OCI-LY7 (cell line): ENCODE measurements around the gene PGAM5. TPM values are rescaled to one million over a fixed set of nuclear protein-coding genes. Genes with fewer than 3 reads are reported as not detected.

ENCODE experiments used
- BruUV-seq: library from RNA; stranded (reverse); fragments of 400-500 nt; replicated peaks from 2 replicates; lab custom pipeline; 2021; lab: Mats Ljungman, UMichigan
- CTCF ChIA-PET: fragments of 300-600 bp; sonication (Branson Sonifier 250); formaldehyde crosslinking; loops from one replicate; lab custom pipeline; 2022; ENCODE audit warnings: antibody characterized with exemption; ENCODE audit not compliant: unreplicated experiment; lab: Charles Lee
- POLR2A ChIA-PET: fragments of 300-600 bp; sonication (Branson Sonifier 250); formaldehyde crosslinking; loops from one replicate; lab custom pipeline; 2022; ENCODE audit warnings: antibody characterized with exemption; lab: Charles Lee
- DNase-seq: peaks from one replicate; pipeline ENCODE4 v3.0.0-alpha.2; 2015; ENCODE audit warnings: low spot score
- H2AFZ ChIP-seq: fragments of 200-600 bp; sonication (generic), shearing (Covaris generic); 2 replicates; pipeline ENCODE4 v1.6.1; 2014; ENCODE audit warnings: mild to moderate bottlenecking, antibody characterized with exemption, low read length, moderate library complexity
- H3K27ac ChIP-seq: fragments of 200-600 bp; sonication (generic); 2 replicates; pipeline ENCODE4 v1.5.1; 2014; ENCODE audit warnings: mixed run types, low read depth, mild to moderate bottlenecking, moderate library complexity, low read length, inconsistent platforms; ENCODE audit not compliant: poor library complexity, severe bottlenecking
- H3K36me3 ChIP-seq: fragments of 200-600 bp; sonication (generic); 2 replicates; pipeline ENCODE4 v1.6.1; 2014; ENCODE audit warnings: mild to moderate bottlenecking, antibody characterized with exemption, low read length, moderate library complexity, mixed read lengths; ENCODE audit not compliant: insufficient read depth
- H3K4me1 ChIP-seq: fragments of 200-600 bp; sonication (generic); 2 replicates; pipeline ENCODE4 v1.5.1; 2014; ENCODE audit warnings: mild to moderate bottlenecking, low read length; ENCODE audit not compliant: insufficient read depth, poor library complexity, severe bottlenecking
- H3K4me2 ChIP-seq: fragments of 200-600 bp; sonication (generic); 2 replicates; pipeline ENCODE4 v1.6.1; 2014; ENCODE audit warnings: mild to moderate bottlenecking, low read length
- H3K4me3 ChIP-seq: fragments of 200-600 bp; sonication (generic); 2 replicates; pipeline ENCODE4 v1.5.1; 2014; ENCODE audit warnings: mild to moderate bottlenecking, low read depth, low read length; ENCODE audit not compliant: poor library complexity, severe bottlenecking
- H3K79me2 ChIP-seq: fragments of 200-600 bp; sonication (generic); 2 replicates; pipeline ENCODE4 v1.6.1; 2016; ENCODE audit warnings: low read depth, mild to moderate bottlenecking, low read length, moderate library complexity, mixed read lengths; ENCODE audit not compliant: insufficient read depth
- H3K9me2 ChIP-seq: fragments of 200-600 bp; sonication (generic); 2 replicates; pipeline ENCODE4 v1.6.1; 2016; ENCODE audit warnings: mild to moderate bottlenecking, low read length, mixed read lengths; ENCODE audit not compliant: insufficient read depth
- H3K9me3 ChIP-seq: fragments of 200-600 bp; sonication (generic); 2 replicates; pipeline ENCODE4 v1.6.1; 2014; ENCODE audit warnings: mild to moderate bottlenecking, mixed run types, low read length, mixed read lengths
- H4K20me1 ChIP-seq: fragments of 200-600 bp; sonication (generic); 2 replicates; pipeline ENCODE4 v1.6.1; 2014; ENCODE audit warnings: mild to moderate bottlenecking, antibody characterized with exemption, low read length, moderate library complexity, mixed read lengths; ENCODE audit not compliant: insufficient read depth
- EZH2phosphoT487 ChIP-seq: fragments of 200-600 bp; sonication (generic); IDR thresholded peaks from 2 replicates; pipeline ENCODE4 v1.6.1; 2018; ENCODE audit warnings: low read depth, borderline replicate concordance, mild to moderate bottlenecking, mixed run types, antibody characterized with exemption, low read length, moderate library complexity, mixed read lengths
- intact Hi-C: fragments of 100-400 bp; cut with micrococcal nuclease; formaldehyde crosslinking; loops from one replicate; pipeline ENCODE4 v1.10.0; 2022; ENCODE audit not compliant: unreplicated experiment
- total RNA-seq, 2 experiments: library from RNA; depleted of rRNA in 1 of 2; stranded (reverse); fragments of >200 nt in 1 of 2; shearing (Covaris generic) in 1 of 2; gene quantifications; 2 replicates each; pipeline ENCODE4 v1.2.3, GENCODE V29; 2014 to 2022
- TF ChIP-seq, protein P1 (sequence below): fragments of 200-600 bp; sonication (generic); conservative IDR thresholded peaks from 2 replicates; pipeline ENCODE4 v1.5.1; 2014; ENCODE audit warnings: mild to moderate bottlenecking, antibody characterized with exemption, low read length, moderate library complexity, mixed read lengths

PGAM5 gene
- total RNA-seq, 2 experiments from 2014 or later = 95.6 to 97.2 TPM

DNA sequence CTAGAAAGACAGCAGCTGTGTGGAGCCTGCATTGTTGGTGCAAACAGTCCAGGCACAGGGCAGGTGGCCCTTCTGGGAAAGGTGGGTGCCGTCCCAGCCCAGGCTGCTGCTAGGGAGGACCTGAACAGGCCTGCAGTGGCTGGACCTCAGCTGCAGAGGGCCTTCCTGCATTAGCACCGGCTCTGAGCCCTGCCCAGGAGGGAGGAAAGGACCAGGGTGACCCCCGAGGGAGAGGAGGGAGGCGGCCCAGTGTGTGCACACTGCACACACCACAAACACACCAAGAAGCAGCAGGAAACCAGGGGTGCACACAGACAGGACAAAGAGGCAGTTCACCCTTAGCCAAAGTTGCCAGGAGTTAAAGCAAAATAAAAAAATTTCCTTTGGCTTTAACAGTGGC lies 8.0 kb upstream of the PGAM5 start:
- ChIA-PET POLR2A (interaction anchor here (1.2 kb wide), 1 partner anchor 7 kb away, joined by 3 read pairs; the partner anchor contains the start of gene PGAM5), CTCF (no interaction called here)
- TF ChIP-seq EZH2phosphoT487 = no peak
- TF ChIP-seq, protein P1, sequence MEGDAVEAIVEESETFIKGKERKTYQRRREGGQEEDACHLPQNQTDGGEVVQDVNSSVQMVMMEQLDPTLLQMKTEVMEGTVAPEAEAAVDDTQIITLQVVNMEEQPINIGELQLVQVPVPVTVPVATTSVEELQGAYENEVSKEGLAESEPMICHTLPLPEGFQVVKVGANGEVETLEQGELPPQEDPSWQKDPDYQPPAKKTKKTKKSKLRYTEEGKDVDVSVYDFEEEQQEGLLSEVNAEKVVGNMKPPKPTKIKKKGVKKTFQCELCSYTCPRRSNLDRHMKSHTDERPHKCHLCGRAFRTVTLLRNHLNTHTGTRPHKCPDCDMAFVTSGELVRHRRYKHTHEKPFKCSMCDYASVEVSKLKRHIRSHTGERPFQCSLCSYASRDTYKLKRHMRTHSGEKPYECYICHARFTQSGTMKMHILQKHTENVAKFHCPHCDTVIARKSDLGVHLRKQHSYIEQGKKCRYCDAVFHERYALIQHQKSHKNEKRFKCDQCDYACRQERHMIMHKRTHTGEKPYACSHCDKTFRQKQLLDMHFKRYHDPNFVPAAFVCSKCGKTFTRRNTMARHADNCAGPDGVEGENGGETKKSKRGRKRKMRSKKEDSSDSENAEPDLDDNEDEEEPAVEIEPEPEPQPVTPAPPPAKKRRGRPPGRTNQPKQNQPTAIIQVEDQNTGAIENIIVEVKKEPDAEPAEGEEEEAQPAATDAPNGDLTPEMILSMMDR = no peak
- Histone ChIP-seq H3K4me3 (no peak overlapping the region), H2AFZ (no peak overlapping the region), H3K9me2 (no peaks in the 10 kb centered on the region), H3K79me2 (no peaks in the 10 kb centered on the region), H3K9me3 (no peaks in the 10 kb centered on the region), H3K27ac (no peak overlapping the region), H3K4me2 (no peak overlapping the region), H3K4me1 (peaks cover 11% of the 10 kb centered on the region), H4K20me1 (no peaks in the 10 kb centered on the region), H3K36me3 (peaks cover 72% of the 10 kb centered on the region)
- intact Hi-C loops = no loop called here
- DNase-seq = no peak
- BruUV-seq = no TSS peak

DNA sequence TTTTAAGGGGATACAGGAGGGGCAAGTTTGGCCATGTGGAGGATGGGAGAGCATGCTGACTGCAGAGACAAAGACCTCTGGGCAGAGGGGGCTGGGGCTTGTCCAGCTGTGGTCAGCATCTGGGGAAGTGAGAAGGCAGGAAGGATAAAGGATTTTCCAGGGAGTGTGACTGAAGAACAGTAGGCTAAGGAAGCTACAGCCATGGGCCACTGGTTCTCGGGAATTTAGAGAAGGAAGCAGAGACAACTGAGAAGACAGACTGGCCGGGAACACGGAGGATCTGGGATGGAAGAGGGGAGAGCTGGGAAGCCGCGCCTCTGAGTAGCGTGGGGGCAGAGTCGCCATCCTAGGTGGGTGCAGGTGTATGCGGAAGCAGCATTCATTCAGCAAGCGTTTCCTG lies 7.0 kb upstream of the PGAM5 start:
- no peaks in the 10 kb centered on the region for H3K9me2 ChIP-seq
- POLR2A ChIA-PET = interaction anchor here (1.1 kb wide), 1 partner anchor 9 kb away, joined by 3 read pairs; no protein-coding TSS in a partner anchor
- intact Hi-C loops = no loop called here

DNA sequence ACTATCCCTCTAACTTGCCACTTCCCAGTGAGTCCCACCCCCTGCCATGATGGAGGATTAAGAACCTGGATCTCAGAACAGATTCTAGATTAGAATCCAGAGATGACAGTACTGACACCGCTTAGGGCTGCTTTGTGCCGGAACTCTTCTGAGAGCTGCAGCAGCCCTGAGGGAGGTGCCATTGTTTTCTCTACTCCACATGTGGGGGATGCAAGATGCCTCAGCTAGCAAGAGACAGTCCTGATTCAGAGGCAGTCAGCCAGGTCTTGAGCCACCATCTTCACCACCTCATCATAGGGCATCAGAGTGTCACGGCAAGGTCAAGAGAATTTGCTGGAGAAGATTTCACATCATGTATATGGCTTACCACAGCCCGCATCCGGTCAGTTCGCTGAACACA lies 3.4 kb upstream of the PGAM5 start:
- H3K79me2 ChIP-seq = peaks cover 27% of the 10 kb centered on the region
- H3K9me2 ChIP-seq = no peaks in the 10 kb centered on the region
- TF ChIP-seq, protein P1 = no peak
- TF ChIP-seq EZH2phosphoT487 = no peak
- intact Hi-C loops = no loop called here
- H3K4me2 ChIP-seq = no peak overlapping the region
- no peaks in the 10 kb centered on the region for H3K9me3 ChIP-seq
- peaks cover 6% of the 10 kb centered on the region; the same call in 1 of the 2 replicates for H4K20me1 ChIP-seq
- H3K4me1 ChIP-seq = peaks cover 9% of the 10 kb centered on the region
- H3K36me3 ChIP-seq = peaks cover 33% of the 10 kb centered on the region
- BruUV-seq = no TSS peak
- DNase-seq = no peak
- no peak overlapping the region for H3K4me3 ChIP-seq
- ChIA-PET POLR2A (no interaction called here), CTCF (no interaction called here)
- no peak overlapping the region for H3K27ac ChIP-seq
- H2AFZ ChIP-seq = no peak overlapping the region

More for the DNA sequence above, 7.0 kb upstream of the PGAM5 start:
- H3K9me3 ChIP-seq = no peaks in the 10 kb centered on the region
- DNase-seq = no peak
- peaks cover 11% of the 10 kb centered on the region for H3K4me1 ChIP-seq
- no peak overlapping the region for H3K4me3 ChIP-seq
- no peak overlapping the region for H3K4me2 ChIP-seq
- H3K79me2 ChIP-seq = no peaks in the 10 kb centered on the region
- no TSS peak for BruUV-seq
- CTCF ChIA-PET = no interaction called here
- no peak overlapping the region for H3K27ac ChIP-seq
- no peaks in the 10 kb centered on the region for H4K20me1 ChIP-seq
- no peak overlapping the region for H2AFZ ChIP-seq
- peaks cover 62% of the 10 kb centered on the region for H3K36me3 ChIP-seq
- TF ChIP-seq, protein P1 = no peak
- no peak for TF ChIP-seq EZH2phosphoT487
